IMR-90 (cell line): ENCODE data around the gene EFCAB10. TPM values are rescaled to one million over a fixed set of nuclear protein-coding genes. Genes with fewer than 3 reads are reported as not detected.
A peak's percentile ranks its signal among the peaks of the same experiment; 100 is the strongest.

ENCODE experiments used
- ATAC-seq: fragments of 200-7000 bp; cut with Tn5 transposase; 2 replicates; pipeline ENCODE4 v1.9.1; 2020; ENCODE audit warnings: low read depth, mild to moderate bottlenecking, moderate library complexity
- BruUV-seq: library from RNA; stranded (reverse); fragments of 400-500 nt; replicated peaks from 2 replicates; lab custom pipeline; 2021; lab: Mats Ljungman, UMichigan
- CTCF ChIA-PET: fragments of 300-600 bp; formaldehyde crosslinking; extraction: SDS; loops from one replicate; lab custom pipeline; 2021; ENCODE audit warnings: antibody characterized with exemption; lab: Yijun Ruan, JAX
- POLR2A ChIA-PET: fragments of 300-600 bp; sonication (Branson Sonifier 250); formaldehyde crosslinking; loops from one replicate; lab custom pipeline; 2022; ENCODE audit warnings: antibody characterized with exemption; ENCODE audit not compliant: unreplicated experiment; lab: Charles Lee
- DNase-seq: peaks from one replicate; pipeline ENCODE4 v3.0.0; 2013
- H2AFZ ChIP-seq: replicated peaks from 2 replicates; pipeline ENCODE3; 2013; ENCODE audit warnings: low read length, mild to moderate bottlenecking; ENCODE audit not compliant: poor library complexity
- H2AK5ac ChIP-seq: 2 replicates; pipeline ENCODE4 v1.6.1; 2013; ENCODE audit warnings: low read depth, low read length, inconsistent platforms
- H2AK9ac ChIP-seq: replicated peaks from 2 replicates; pipeline ENCODE3; 2013; ENCODE audit warnings: mild to moderate bottlenecking, low read depth, low read length, moderate library complexity; ENCODE audit not compliant: poor library complexity
- H2BK120ac ChIP-seq: 2 replicates; pipeline ENCODE4 v1.6.1; 2013; ENCODE audit warnings: low read depth, low read length, inconsistent platforms
- H2BK15ac ChIP-seq: 3 replicates; pipeline ENCODE4 v1.6.1; 2013; ENCODE audit warnings: low read depth, low read length, inconsistent platforms
- H2BK20ac ChIP-seq: 2 replicates; pipeline ENCODE4 v1.6.1; 2013; ENCODE audit warnings: low read depth, mild to moderate bottlenecking, inconsistent platforms, low read length, moderate library complexity
- H2BK5ac ChIP-seq: 2 replicates; pipeline ENCODE4 v1.6.1; 2013; ENCODE audit warnings: mild to moderate bottlenecking, low read depth, low read length, inconsistent platforms; ENCODE audit not compliant: poor library complexity, severe bottlenecking
- H3K14ac ChIP-seq: replicated peaks from 2 replicates; pipeline ENCODE4 v1.6.1; 2013; ENCODE audit warnings: low read depth, low read length, inconsistent platforms
- H3K18ac ChIP-seq: 2 replicates; pipeline ENCODE4 v1.6.1; 2013; ENCODE audit warnings: low read depth, low read length, control low read depth
- H3K23ac ChIP-seq: 2 replicates; pipeline ENCODE4 v1.6.1; 2013; ENCODE audit warnings: low read depth, low read length, inconsistent platforms
- H3K27ac ChIP-seq: 2 replicates; pipeline ENCODE4 v1.5.1; 2013; ENCODE audit warnings: mild to moderate bottlenecking, control low read depth, low read length; ENCODE audit not compliant: insufficient read depth
- H3K27me3 ChIP-seq: 2 replicates; pipeline ENCODE4 v1.6.1; 2013; ENCODE audit warnings: low read length; ENCODE audit not compliant: control insufficient read depth, insufficient read depth
- H3K36me3 ChIP-seq: 2 replicates; pipeline ENCODE4 v1.6.1; 2013; ENCODE audit warnings: low read length, mixed read lengths; ENCODE audit not compliant: control insufficient read depth, insufficient read depth
- H3K4ac ChIP-seq: 2 replicates; pipeline ENCODE4 v1.6.1; 2013; ENCODE audit warnings: low read depth, low read length, inconsistent platforms
- H3K4me1 ChIP-seq: 2 replicates; pipeline ENCODE4 v1.6.1; 2013; ENCODE audit warnings: low read length, mixed read lengths; ENCODE audit not compliant: control insufficient read depth, insufficient read depth
- H3K4me2 ChIP-seq: 2 replicates; pipeline ENCODE4 v1.6.1; 2013; ENCODE audit warnings: low read depth, mild to moderate bottlenecking, control low read depth, low read length, moderate library complexity
- H3K4me3 ChIP-seq: 2 replicates; pipeline ENCODE4 v1.5.1; 2013; ENCODE audit warnings: low read depth, mild to moderate bottlenecking, control low read depth, low read length, moderate library complexity; ENCODE audit not compliant: insufficient read depth
- H3K56ac ChIP-seq: 2 replicates; pipeline ENCODE4 v1.6.1; 2013; ENCODE audit warnings: low read length, inconsistent platforms; ENCODE audit not compliant: insufficient read depth; ENCODE audit errors: extremely low read depth
- H3K79me1 ChIP-seq, 2 experiments: 2 replicates each; pipeline ENCODE4 v1.6.1; 2013; ENCODE audit warnings: low read length in 2 of 2, inconsistent platforms in 1 of 2, low read depth in 1 of 2
- H3K9ac ChIP-seq: 2 replicates; pipeline ENCODE4 v1.6.1; 2013; ENCODE audit warnings: low read depth, low read length, control low read depth
- H3K9me1 ChIP-seq: 2 replicates; pipeline ENCODE4 v1.6.1; 2013; ENCODE audit warnings: low read length, inconsistent platforms; ENCODE audit not compliant: insufficient read depth
- H3K9me3 ChIP-seq: 2 replicates; pipeline ENCODE4 v1.6.1; 2013; ENCODE audit warnings: low read length; ENCODE audit not compliant: control insufficient read depth, insufficient read depth
- H4K20me1 ChIP-seq: 2 replicates; pipeline ENCODE4 v1.6.1; 2013; ENCODE audit warnings: low read length, inconsistent platforms; ENCODE audit not compliant: insufficient read depth
- H4K5ac ChIP-seq: 2 replicates; pipeline ENCODE4 v1.6.1; 2013; ENCODE audit warnings: mild to moderate bottlenecking, low read depth, low read length, control low read depth
- H4K8ac ChIP-seq, 2 experiments: 2 replicates each; pipeline ENCODE4 v1.6.1; 2013; ENCODE audit warnings: low read depth in 2 of 2, low read length in 2 of 2, control low read depth in 1 of 2, inconsistent platforms in 1 of 2
- H4K91ac ChIP-seq: 2 replicates; pipeline ENCODE4 v1.6.1; 2013; ENCODE audit warnings: low read depth, low read length, inconsistent platforms; ENCODE audit not compliant: insufficient read depth
- CTCF ChIP-seq: conservative IDR thresholded peaks from 2 replicates; pipeline ENCODE4 v1.5.1; 2012; ENCODE audit warnings: mild to moderate bottlenecking, low read depth, low read length, improper control_type of control experiment
- SMC3 ChIP-seq: fragments of 150-350 bp; IDR thresholded peaks from 2 replicates; pipeline ENCODE4 v1.6.1; 2016; ENCODE audit warnings: low read depth, mild to moderate bottlenecking, antibody characterized with exemption, low read length, moderate library complexity
- WGBS, 2 experiments: methylation state at CpG; one replicate each; pipeline versions ENCODE4 v1.1.5 to v1.1.7; 2013; ENCODE audit warnings: missing lambda C conversion rate in 2 of 2; ENCODE audit not compliant: insufficient read length in 1 of 2; ENCODE audit errors: extremely low coverage in 2 of 2; 5-methylcytosine and 5-hydroxymethylcytosine counted together
- dilution Hi-C: fragments of 300-500 bp; cut with HindIII; formaldehyde crosslinking; loops from one replicate; pipeline ENCODE4 v1.14.3; 2018; ENCODE audit warnings: low sequenced_read_pairs; ENCODE audit not compliant: unreplicated experiment
- in situ Hi-C: fragments of 300-500 bp; cut with MboI; formaldehyde crosslinking; loops from 3 replicates; pipeline ENCODE4 v1.14.3; 2019; ENCODE audit warnings: low sequenced_read_pairs, inconsistent platforms, mixed read lengths
- intact Hi-C: fragments of 100-400 bp; cut with micrococcal nuclease; formaldehyde crosslinking; loops from 2 replicates; pipeline ENCODE4 v1.10.0; 2022
- polyA plus RNA-seq, 3 experiments: library from polyadenylated mRNA; depleted of rRNA; stranded (reverse); fragments of >200 nt; gene quantifications; 2 replicates each; pipeline ENCODE4 v1.2.3, GENCODE V29; 2012; ENCODE audit warnings: low replicate concordance in 1 of 3
- total RNA-seq: library from RNA; depleted of rRNA; stranded (reverse); fragments of >200 nt; gene quantifications from 2 replicates; pipeline ENCODE4 v1.2.3, GENCODE V29; 2012

Gene EFCAB10
- total and polyA plus RNA-seq, 2 of the 4 experiments (the other 2 are of a cell fraction), result not detected

GRCh38 chr7:105580022-105580740 is 1.1 kb downstream of the EFCAB10 start:
- ATAC-seq, result no peak

More at GRCh38 chr7:105580022-105580740, 1.1 kb downstream of the EFCAB10 start:
- intact Hi-C loops (loop anchor here (10.0 kb wide), 1 partner anchor 465 kb away; no protein-coding TSS in a partner anchor), dilution Hi-C loops (no loop called here), in situ Hi-C loops (no loop called here)
- H3K4me2 ChIP-seq, result no peak overlapping the region
- H3K27ac ChIP-seq, result no peak overlapping the region
- no peak overlapping the region for H2AK5ac ChIP-seq
- TF ChIP-seq SMC3 (no peak), CTCF (0 out of 2 replicates have a peak, but pooled peaks have one; percentile 7)
- no peak overlapping the region for H2BK20ac ChIP-seq
- H4K5ac ChIP-seq, result no peak overlapping the region
- H3K9me1 ChIP-seq, result no peaks in the 10 kb centered on the region
- no peak overlapping the region for H3K14ac ChIP-seq
- H3K79me1 ChIP-seq, result no peaks in the 10 kb centered on the region
- no peaks in the 10 kb centered on the region for H3K27me3 ChIP-seq
- ChIA-PET CTCF (interaction anchor here (0.7 kb wide), 1 partner anchor 30 kb away, joined by 4 read pairs; no protein-coding TSS in a partner anchor), POLR2A (no interaction called here)
- H3K4ac ChIP-seq, result no peak overlapping the region
- no peak overlapping the region for H2AFZ ChIP-seq
- no peaks in the 10 kb centered on the region for H3K36me3 ChIP-seq
- H2AK9ac ChIP-seq, result no peak overlapping the region
- DNase-seq, result no peak
- WGBS, 2 experiments, result 100% methylated on average over 5 of the region's 22 CpGs; no CpG with 5 or more reads in 1 of the 2 experiments
- no peaks in the 10 kb centered on the region for H4K20me1 ChIP-seq
- no peak overlapping the region for H4K8ac ChIP-seq
- H4K91ac ChIP-seq, result no peak overlapping the region
- no peak overlapping the region for H3K23ac ChIP-seq
- H3K18ac ChIP-seq, result no peak overlapping the region
- no peak overlapping the region for H2BK15ac ChIP-seq
- H3K4me3 ChIP-seq, result no peak overlapping the region
- H3K9me3 ChIP-seq, result peaks cover 2% of the 10 kb centered on the region
- no peaks in the 10 kb centered on the region for H3K4me1 ChIP-seq
- no peak overlapping the region for H2BK5ac ChIP-seq
- no peak overlapping the region for H2BK120ac ChIP-seq
- BruUV-seq, result no TSS peak
- H3K9ac ChIP-seq, result no peak overlapping the region
- H3K56ac ChIP-seq, result no peak overlapping the region
